CD4-positive, alpha-beta T cell treated with Interleukin-2 at 100 ng/mL for 4 hours (primary cell): ENCODE results near the gene STUM.
"Not testable (repeated sequence)": the region's sequence is repeated elsewhere in the genome, so short reads cannot be mapped to it uniquely, and the experiment has no call there.

Experiments
- DNase-seq: peaks from one replicate; pipeline ENCODE4 v3.0.0-alpha.2; 2020; ENCODE audit warnings: low spot score

The STUM gene

DNA sequence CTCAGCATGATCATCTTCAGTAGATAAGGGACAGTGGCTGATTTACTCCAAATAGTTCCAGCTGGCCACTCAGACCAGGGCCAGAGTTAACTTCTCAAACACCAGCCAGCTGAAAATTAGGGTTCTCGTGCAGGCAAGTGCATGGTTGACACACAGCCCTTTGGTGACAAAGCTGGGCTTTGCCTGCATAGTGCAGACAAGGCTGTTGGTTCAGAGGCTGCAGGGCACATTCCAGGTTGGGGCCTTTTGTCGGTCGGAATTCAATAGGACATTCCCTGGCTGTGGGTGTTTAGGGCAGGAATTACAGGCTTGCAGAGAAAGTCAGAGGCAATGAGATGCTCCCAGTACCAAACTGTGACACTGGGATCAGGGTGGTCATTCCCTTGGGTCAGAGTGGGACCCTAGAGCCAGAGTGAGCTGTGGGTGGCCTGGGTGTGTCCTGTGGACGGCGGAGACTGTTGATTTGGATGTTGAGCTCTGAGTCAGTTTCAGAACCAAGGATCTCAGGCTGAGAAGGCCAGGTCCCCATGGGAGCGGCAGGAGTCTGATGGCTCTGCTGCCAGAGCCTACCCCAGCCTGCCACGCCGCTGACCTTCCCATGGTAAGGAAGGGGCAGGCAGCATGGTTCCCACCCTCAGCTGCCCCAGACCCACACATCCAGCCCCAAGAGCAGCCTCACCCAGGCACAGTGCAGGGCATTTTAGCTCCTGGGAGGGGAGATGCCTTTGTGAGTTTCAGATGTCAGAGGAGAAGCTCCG lies 56.2 kb downstream of the STUM start:
- no peak for DNase-seq

DNA sequence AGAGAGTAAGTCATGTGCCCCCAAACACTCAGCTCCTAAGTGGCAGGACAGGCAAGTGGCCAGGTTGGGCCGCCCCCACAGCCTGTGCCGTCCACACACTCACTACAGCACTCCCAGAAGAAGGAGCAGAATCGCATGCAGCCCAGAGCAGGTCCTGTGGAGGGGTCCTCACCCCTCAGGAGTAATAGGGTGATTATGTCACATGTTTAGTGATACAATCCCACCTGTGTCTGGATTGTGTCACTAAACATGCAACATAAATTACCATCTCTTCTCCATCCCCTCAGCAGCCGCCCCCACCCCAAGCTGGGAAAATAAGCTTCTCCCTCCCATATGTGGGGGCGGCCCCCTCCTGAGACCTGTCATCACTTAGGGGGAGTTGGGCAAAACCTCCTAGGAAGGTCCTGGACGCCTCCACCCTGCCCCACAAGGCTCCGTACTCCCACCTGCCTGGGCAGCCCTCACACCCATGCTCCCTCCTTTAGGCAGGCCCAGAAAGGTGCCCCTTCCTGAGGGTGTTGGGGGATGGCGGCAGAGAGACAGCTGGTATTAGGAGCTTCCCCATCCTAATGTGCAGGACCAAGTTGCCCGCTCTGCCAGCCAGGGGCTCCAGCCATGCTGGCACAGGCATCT lies 56.9 kb downstream of the STUM start:
- DNase-seq, result no peak

DNA sequence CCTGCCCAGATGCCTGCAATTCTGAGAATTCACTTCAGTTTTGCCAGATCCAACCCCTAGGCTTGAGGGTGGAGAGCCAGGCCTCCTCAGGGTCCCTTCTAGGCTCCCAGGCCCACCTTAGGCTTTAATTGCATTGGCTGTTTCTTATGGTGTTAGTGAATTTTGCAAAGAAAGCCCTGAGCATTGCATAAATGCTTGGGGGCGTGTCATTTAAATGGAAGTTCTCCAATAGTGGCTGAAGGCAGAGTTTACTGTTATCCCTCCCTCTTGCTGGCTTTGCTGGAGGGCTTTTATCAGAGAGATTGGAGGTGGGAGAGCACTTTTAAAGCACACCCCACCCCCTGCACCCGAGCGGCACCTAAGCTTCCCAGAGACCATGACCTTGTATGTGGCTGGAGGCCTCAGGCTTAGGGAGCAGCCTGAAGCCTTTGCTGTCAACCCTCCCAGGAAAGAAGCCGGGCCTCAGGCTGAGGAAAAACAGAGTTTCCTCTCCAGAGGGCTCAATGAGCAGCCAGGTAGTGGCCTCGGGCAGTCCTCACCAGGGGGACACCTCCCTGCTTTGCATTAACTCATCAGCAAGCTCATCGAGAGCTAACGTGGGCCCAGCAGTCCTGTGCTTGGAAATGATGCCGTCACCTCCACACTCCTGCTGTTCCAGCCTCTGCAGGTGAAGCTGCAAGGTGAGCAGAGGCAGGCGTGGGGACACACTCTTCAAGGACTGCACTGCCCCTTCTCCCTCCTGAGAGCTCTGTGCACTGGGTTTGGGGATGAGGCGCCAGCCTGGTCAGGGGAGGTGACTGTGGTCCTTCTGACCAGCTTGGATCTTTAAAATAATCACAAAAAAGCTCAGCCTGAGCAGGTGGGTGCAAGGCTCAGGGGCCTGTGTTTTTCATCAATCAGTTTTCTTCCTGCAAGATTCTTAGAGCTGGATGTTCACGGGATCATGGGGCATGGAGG lies 58.0 kb downstream of the STUM start:
- DNase-seq, result no peak

DNA sequence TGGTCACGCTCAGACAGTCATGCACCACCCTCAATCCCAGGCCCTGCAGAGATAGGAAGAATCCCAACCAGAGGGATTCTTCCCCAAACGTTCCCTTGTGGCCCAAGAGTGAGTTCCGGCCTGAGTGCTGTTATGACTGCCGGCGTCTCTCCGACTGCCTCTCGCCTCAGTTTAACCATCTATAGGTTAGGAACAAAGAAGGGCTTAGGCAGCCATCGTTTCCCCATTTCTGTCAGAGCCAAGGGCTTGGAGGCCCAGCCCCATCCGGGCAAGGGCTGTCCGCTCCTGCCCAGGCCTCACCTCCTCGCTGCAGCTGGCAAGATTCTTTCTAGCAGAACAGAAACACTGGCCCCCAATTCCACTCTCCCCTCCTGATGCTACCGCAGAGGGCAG lies 58.7 kb downstream of the STUM start:
- DNase-seq, result no peak

DNA sequence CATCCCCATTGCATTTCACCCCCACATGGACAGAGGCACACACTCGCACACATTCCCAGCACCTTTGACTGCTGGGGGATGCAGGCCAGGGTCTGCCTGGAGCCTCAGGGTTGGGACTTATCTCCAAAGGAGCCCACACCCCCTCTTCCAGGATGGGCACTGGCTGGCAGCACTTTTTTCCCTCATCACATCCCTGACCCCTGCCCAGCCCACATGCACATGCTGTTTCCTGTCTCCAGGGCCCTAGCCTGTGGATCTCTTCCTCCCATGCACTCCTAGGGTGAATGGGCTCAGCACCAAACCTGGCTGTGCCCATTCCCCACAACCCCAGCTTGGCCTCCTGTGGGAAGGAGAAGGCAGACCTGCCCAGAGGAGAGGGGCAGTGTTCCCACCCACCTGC lies 59.3 kb downstream of the STUM start:
- DNase-seq, result no peak

DNA sequence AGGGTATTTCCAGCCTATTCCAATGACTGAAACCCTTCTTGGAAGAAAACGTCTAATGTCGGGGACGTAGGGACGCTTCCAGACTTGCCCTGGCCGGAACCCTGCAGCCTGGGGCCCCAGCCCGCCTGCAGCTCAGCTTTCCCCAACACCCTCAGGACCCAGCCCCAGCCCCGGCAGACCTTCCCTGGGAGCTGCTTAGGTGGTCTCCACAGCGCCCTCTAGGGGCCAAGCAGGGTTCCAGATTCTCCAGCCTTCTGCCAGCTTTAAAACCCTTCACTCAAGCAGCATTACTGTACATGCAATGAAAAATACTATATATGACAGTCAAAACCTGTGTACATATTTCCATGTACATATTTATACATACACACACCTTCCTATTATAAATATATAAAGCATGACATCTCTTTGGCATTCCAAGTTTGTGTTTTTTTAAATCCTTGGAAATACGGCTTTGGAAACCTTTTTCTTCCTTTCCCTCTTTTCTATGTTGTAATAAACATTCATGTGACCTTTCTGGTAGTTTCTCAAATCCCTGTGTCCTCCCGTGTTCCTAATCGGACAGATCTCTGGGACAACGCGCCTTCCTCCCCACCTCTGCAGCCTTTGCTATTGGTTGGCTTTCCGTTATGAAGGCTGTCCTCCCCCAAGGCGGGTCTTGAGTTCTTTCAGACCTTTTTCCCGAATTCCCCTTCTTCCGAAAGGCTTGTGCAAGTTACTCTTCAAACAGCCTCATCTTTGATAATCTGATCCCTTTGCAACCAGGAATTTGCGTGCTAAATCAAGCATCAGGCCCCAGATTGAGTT lies 60.3 kb downstream of the STUM start:
- DNase-seq, result peak; percentile 66

DNA sequence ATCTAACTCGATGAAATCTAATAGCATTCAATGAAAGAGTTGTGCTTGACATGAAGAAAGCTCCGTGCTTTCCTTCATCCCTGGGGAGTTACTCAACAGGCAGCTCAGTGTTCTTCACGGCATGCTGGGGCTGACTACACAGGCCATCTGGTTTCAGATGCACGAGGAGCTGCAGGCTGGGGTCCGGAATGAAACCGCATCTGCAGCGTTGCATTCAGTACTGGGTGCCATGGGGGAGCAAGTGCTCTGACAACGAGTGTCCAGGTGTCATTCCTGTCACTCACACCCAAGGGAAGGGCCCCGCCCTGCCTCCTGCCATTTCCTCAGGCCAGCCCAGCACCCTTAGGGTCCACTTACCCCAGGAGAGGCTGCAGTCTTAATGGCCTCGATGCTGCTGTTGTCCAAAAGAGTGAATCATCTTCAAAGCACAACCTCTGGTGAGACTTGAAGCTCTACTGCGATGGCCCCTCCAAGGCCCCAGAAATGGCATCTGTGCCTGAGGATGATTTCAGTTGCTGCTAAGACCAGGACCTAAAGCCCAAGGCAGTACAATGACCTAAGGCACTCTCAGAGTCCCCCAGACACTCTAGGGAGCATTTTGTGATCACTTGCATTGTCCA lies 61.4 kb downstream of the STUM start:
- no peak for DNase-seq

DNA sequence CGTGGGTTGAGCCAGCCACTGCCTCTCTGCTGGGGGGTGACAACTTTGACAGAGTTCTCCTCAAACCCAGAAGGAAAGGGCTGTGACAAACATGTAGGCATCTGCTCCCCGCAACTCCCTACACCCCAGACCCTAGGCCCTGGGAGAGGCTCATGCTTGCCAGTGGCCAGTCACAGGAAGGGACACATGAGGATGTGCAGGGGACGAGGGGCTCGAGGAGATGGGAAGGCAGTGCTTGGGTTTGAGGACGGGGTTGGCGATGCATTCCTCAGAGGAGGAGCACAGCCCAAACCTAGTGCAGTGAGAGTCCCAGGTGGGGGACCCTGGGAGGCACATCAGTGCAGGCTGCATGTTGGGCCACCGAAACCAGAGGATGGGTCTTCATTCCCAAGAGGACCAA lies 62.1 kb downstream of the STUM start:
- DNase-seq, result no peak

DNA sequence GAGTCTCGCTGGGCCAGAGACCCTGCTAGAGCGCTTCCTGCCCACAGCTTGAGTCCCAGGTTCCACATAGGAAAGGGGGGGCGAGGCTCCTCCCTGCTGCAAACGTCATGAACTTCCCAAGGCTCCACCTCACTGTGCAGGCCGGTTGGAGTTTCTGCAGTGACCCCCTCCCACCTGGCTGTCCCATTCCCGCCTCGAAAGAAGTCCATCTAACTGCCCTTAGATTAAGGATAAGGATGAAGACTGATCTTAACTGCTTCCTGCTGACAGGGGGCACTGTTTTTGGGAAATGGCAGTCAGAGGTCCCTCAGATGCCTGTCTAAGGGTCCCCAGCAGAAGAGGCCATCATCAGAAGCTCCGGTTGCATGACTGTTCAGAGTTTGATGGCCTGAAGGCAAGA lies 62.7 kb downstream of the STUM start:
- no peak for DNase-seq

DNA sequence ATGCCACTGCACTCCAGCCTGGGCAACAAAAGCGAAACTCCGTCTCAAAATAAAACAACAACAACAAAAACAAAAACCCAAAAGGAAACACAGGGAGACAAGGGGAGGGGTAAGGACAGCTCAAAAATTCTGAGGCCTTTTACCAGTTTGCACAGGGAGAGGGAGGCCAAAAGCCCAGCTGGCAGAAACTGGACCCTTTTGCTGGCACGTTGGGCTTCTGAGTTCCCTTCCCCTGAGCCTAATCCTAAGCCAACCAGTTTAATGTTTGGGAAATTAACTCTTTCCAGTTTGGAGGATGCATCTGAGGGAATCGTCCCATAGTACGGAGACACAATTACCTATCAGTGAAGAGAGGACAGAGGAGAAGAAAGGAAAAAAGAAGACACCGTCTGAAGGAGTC lies 63.4 kb downstream of the STUM start:
- not testable (repeated sequence) for DNase-seq

DNA sequence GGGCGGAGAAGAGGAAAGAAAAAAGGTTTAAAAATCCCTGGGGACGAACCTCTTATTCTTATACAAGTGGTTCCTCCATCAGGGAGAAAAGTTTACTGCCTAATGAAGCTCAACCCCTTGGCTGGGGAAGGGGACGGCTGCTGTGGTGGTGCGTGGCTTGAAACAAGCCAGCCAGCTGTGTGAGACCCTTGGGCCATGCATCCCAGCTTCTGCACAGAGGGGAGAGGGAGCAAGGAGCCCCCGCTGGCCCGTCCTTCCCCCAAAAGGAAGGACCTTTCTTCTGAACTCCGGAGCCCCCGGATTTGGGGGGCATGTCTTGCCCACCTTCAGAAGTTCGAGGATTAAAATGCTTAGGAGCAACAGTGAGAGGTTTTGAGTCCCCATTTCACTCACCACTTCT lies 67.3 kb downstream of the STUM start:
- DNase-seq, result no peak

DNA sequence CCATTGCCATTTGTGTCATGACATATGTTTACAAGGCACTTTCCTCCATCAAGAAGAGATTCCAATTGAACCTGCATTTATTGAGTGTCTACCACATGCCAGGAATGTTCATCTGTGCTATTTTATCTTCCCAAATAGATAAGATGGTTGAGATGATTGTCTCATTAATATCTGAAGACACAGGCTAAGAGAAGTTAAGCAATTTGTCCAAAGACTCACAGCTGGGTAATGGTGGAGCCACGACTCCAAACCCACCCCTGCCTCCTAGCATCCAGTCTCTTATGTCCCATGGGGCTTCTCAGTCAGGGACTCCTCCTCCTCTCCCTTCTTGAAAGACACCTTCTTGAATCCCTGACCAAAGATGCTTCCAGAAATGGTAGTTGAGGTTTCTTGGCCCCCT lies 68.1 kb downstream of the STUM start:
- DNase-seq, result no peak

DNA sequence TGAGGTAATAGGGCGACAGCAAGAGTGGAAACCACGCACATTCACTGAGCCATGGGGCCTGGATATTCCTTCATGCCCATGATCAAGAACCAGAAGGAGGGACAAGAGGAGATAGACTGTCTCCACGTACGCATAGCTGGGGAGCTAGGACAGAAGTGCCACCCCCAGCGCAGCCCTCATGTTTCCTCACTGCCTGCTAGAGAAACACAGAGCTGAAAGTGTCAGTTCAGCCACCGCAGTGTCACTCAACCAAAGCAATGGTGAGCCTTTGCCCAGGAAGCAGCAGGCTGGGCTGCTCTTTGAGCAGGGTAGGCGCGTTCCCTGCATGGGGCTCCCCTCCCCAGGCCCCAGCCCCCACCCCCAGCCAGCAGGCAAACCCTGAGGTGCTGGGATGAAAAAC lies 68.5 kb downstream of the STUM start:
- no peak for DNase-seq

DNA sequence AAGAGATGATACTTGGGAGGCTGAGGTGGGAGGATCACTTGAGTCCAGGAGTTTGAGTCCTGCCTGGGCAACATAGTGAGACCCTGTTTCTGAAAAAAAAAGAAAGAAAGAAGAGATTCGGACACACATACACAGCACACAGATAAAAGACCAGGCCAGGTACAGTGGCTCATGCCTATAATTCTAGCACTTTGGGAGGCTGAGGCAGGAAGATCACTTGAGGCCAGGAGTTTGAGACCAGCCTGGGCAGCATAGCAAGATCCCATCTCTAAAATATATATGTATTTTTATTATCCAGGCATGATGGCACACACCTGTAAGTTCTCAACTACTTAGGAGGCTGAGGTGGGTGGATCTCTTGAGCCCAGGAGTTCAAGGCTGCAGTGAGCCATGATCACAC lies 69.2 kb downstream of the STUM start:
- DNase-seq, result not testable (repeated sequence)

DNA sequence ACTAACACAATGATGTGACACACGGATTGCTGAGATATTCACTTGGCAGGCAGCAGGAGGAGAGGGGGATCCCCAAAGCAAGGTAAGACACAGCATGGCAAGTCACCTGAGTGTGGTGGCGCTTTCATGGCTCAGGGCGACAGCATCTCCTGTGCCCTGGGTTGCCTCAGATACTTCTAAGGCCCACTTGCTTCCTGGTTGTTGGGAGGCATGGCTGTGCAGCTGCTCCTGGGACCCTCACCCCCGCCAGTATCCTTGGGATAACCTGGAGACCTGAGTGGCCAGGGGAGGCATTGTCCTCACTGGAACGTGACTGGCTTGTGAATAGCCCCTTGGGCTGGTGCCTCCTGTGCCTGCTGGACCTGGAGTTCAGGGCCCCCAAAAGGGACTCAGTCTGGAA lies 69.8 kb downstream of the STUM start:
- DNase-seq, result no peak

DNA sequence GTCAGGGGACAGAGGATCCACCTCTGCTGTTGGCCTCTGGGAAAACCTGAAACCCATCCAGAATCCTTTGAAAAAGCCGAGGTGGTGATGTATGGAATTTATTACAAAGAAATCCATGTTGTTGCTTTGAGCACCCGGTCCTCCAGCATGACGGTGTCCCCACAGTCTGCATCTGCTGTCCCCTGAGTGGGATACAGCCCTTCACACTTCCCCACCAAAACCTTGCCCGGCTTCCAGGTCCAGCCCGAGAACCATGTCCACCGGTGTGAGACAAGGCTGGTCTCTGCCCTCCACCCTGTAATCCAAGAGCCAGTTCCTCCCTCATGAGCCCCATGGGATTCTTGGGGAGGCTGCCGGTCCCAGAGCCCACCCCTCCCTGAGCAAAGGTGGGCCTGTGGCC lies 70.5 kb downstream of the STUM start:
- no peak for DNase-seq

DNA sequence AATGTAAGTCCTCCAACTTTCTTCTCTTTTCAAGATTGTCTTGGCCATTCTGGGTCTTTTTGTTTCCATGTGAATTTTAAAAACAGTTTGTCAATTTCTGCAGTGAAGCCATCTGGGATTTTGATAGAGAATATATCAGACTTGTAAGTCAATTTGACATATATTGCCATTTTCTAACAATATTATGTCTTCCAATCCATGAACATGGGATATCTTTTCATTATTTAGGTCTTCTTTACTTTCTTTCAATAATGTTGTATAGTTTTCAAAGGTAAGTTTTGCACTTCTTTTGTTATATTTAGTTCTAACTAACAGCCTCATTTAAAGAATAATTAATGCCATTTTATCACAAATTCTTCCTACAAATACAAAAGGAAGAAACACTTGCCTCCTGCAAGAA lies 73.4 kb downstream of the STUM start:
- DNase-seq, result no peak

DNA sequence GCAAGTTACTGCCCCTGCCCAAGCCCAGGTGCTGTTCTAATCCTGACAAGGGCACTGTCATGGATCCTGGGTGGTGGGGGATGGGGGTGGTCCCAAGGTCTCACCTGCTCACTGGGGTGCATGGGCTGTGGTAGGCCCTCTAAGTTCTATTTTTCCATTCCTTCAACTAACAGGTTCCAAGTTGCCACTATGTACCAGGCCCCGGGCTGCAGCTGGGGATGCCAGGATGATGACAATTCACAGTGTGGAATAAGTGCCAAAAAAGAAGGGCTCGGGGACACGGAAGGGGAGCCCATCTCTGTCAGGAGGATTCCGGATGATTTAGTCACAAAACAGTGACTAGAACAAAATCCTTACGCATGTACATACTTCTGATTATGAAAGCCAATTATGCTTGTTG lies 76.0 kb downstream of the STUM start:
- no peak for DNase-seq

DNA sequence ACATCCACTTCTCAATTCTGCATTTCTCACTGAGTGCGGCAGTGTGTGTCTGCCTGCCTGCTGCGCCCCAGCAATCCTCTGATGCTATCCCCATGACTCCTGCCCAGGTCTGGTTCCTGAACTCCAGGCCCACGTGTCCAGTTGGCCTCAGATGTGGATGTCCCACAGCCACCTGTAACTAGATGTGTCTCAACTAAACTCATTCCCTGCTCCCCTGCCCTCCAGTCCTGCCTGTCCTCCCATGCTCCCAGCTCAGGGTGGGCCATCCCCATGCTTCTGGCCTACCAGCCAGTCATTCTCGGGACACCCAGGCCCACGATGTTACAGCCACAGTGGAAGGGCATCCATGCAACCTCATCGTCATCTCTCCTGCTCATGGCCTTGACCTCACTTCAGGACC lies 76.8 kb downstream of the STUM start:
- DNase-seq, result no peak

DNA sequence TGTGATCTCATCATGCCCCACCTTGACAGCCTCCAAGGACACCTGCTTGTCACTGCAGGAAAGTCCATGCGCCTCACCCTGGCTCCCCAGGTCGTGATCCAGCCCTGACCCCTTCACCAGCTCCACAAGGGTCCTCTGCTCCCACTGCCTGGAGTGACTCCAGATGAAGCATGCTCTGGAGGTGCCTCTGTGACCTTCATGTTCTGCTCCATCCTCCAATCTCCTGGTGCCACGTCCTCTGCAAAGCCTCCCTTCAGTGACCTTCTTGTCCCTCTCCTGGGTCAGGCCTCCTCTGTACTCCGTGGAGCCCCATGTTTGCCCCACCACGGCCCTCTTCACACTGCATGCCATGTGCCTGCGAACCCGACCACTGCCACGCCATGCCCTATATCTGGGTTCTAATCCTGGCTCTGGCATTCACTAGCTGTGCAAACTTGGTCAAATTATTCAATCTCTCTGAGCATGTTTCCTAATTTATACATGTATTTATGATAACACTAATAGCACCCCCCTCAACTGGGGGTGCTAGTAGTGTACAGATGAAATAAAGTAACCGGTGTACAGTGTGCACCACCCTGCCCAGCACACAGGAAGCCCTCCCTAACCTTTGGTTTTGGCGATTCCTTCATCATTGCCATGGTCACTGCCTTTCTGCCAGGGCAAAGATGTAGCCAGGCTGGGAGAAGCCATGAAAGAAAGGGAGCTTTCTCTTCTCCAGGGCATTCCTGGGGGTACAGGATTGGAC lies 77.4 kb downstream of the STUM start:
- no peak for DNase-seq

DNA sequence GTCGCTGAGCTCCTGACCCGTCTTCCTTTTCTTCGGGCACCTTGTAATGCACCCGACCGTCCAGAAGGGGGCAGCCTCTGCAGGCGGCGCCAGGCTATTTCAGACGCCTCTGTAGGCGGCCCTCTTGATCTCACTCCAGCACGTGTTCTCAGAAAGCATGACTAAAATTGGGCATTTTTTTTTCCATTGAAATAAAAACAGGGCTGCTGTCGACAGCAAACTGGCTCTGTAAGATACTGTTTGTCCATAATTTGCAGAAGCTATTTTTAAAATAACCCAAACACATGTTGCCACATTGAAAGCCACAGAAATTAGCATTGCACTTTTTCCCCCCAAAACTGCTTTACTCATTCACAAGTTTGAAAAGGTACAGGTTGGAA lies 78.0 kb downstream of the STUM start:
- peak; percentile 82 for DNase-seq
